Adrenal gland (tissue), 5 donors: Measurements from ENCODE around the gene SKP1.

Source experiments
- CTCF ChIP-seq, 6 experiments: fragments of 450-650 bp in 4 of 6; fragments of 200-600 bp in 2 of 6; sonication (generic) in 1 of 6; IDR thresholded peaks; 1 replicate in 5 of 6; 2 replicates in 1 of 6; pipeline versions ENCODE4 v1.5.1 to v1.8.0; 2016 to 2021; ENCODE audit warnings: antibody characterized with exemption in 6 of 6, mild to moderate bottlenecking in 2 of 6, moderate library complexity in 1 of 6
- POLR2A ChIP-seq, 2 donors: fragments of 450-650 bp; IDR thresholded peaks; one replicate each; pipeline ENCODE4 v1.6.1; 2017; ENCODE audit warnings: antibody characterized with exemption in 2 of 2, mild to moderate bottlenecking in 2 of 2, moderate library complexity in 1 of 2
- donor health status: DM: no; HTN: no; CAD: no.

- TF ChIP-seq CTCF (IDR thresholded peaks at IDR 0.05) (peak; percentile 64 to 86 (median 82)), POLR2A (IDR thresholded peaks at IDR 0.05) (no peak)
These were observed 36.1 kb downstream of the SKP1 start for GRCh38 chr5:134140530-134141201.
